C4-2B (cell line): Measurements from ENCODE around the gene CC2D1B.

ENCODE experiments used
- H3K27ac ChIP-seq: fragments of 450-650 bp; 2 replicates; pipeline ENCODE4 v1.5.1; 2017
- CTCF ChIP-seq: fragments of 450-650 bp; conservative IDR thresholded peaks from 2 replicates; pipeline ENCODE4 v1.5.1; 2017; ENCODE audit warnings: mild to moderate bottlenecking
- ZFX ChIP-seq: fragments of 450-650 bp; IDR thresholded peaks from 2 replicates; pipeline ENCODE4 v1.6.1; 2017

CC2D1B gene

DNA sequence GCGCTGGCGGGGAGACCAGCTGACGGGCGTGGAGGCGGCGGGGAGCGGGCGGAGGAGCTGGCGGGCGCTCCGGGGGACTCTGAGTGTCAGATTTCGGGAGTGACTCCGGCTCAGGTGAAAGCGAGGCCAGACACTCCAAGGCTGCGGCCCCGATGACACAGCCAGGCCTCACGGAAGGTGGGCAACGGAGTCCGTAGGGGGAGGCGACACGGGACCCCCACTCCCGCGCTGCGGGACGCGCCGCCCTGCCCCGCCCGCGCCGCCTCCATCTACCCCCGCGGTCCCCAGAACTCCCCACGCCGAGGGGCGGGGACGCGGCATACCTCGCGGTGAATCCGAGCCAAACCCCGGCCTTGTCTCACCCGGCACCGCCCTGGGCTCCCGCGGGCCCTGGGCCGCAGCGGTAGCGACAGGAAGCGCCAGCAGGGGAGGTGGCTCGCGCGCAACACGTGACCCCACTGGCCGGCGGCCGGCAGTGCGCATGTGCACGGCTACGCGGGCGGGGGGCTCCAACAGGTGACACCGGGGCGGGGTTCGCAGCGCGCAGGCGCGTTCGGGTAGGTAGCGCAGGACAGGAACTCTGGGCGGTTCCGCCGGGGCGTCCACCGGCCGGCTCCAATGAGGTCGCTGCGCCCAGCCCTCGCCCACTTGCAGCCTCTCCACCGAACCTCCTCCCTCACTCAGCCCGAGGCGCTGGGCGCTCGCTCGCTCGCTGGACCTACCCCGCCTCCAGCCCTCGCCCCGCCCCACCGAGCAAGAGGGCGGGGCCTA is at the start of gene CC2D1B:
CC2D1B (minus strand) TSS at position 460 of the 771 bp plus-strand sequence. CDS start 1,585 bp downstream, outside the sequence.
- TF ChIP-seq CTCF (no peak), ZFX (peak; percentile 85)
- H3K27ac ChIP-seq, result peak within 1 kb of the TSS; percentile 89

GRCh38 chr1:52414942-52415341 is 48.9 kb upstream of the CC2D1B start:
- no peak for TF ChIP-seq CTCF
- TF ChIP-seq ZFX, result no peak
- no peak overlapping the region for H3K27ac ChIP-seq

DNA sequence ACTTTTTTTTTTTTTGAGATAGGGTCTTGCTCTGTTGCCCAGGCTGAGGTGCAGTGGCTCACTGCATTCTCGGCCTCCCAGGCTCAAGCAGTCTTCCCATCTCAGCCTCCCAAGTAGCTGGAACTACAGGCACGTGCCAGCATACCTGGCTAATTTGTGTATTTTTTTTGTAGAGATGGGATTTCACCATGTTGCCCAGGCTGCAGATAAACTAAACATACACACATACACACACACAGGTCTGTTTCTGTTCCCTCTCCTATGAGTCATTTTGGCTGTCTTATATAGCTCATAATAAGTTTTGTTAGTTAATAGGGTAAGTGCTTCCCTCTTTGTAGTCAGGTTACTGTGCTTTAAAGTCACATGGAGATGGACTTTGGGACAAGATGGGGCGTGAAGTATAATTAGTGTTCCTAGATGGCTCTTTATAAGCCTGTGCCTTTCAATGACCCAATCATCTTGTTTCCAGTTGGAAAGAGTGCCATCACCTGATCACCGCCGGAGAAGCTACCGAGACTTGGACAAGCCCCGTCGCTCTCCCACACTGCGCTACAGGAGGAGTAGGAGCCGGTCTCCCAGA is 47.5 kb upstream of the CC2D1B start:
- TF ChIP-seq ZFX (no peak), CTCF (no peak)
- no peak overlapping the region for H3K27ac ChIP-seq

DNA sequence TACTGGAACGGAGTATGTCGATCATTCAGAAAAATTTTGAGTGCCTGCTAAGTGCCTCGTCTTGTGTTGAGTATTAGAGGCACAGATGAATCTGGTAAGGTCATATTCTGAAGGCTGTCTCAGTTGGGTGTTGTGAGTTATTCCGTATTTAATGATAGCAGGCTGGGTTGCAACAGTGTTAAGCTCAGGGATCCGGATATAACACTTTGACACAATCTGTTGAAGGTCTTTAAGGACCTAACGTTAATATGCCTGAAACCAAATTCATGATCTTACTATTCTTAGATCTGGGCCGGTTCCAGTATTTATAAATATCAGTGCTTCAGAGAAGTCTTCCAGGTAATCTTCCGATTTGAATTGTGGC is 39.0 kb upstream of the CC2D1B start:
- TF ChIP-seq CTCF, result peak; percentile 57
- TF ChIP-seq ZFX, result no peak
- H3K27ac ChIP-seq, result peak overlapping the region; percentile 95

DNA sequence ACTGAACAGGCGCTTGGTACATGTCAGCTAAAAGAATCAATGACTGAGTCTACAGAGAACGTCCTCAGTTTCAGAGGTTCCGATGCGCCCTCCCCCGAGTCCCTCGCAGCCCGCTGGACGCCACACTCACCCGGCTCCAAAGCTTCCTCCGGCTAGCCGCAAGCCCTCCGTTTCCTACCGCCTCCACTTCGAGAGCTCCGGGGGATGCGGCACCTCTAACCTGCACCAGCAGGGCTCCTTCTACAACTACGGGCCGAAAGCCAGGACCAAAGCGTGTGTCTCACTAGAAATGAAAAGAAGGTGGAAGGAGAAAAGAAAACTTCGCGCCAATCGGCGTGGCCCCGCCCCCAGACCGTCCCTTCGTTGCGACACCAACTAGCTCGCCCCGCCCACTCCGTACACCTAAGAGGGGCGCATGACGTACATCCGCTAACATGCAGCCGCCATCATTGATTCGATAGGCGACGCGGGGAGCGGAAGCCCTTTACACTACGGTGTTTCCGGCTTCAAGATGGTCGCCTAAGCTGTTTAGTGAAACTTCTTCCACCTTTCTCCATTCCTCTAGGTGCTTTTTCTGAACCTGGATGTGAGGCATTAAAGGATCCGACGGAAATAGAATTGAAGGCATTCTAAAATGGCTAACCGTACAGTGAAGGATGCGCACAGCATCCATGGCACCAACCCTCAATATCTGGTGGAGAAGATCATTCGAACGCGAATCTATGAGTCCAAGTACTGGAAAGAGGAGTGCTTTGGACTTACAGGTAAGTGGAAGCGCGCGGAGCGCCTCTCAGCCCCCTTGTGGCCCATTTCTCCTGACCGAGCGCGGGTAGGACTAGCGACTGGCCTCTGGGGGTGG is 38.3 kb upstream of the CC2D1B start, which contains the start of the genes ORC1 and PRPF38A:
ORC1 (minus strand) TSS at position 308 of the 859 bp plus-strand sequence. CDS start 2,200 bp downstream, outside the sequence.
PRPF38A (plus strand) TSS at position 487 of the 859 bp plus-strand sequence; CDS start at position 635, 148 bp downstream.
- peak within 1 kb of the TSS; percentile 95 for H3K27ac ChIP-seq
- TF ChIP-seq ZFX (no peak), CTCF (peak; percentile 77)

DNA sequence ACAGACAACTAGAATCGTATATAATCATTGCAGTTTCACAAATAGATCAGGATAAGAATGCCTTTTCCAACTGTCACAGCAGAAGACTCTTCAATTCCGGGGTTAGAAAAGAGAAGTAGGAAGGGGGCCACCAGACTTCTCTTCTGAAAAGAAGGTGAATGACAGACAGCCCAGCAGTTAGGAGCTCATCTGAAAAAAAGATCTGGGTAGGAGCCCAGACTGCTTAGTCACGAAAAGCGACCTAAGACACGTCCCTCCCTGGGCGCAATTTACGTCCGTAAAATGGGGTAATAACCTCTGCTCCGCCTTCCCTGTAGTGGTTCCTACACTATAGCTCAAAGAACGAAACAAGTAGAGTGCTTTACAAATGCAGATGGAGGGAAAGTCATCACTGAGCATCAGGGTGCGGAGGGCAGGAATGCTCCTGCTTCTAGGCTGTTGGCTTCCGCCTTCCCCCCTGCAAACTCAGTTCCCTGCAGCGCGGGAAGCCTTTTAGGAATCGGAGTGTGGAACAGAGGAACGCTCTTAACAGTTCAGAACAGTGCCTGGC is 37.6 kb upstream of the CC2D1B start:
- H3K27ac ChIP-seq, result peak overlapping the region; percentile 95
- TF ChIP-seq ZFX, result no peak
- no peak for TF ChIP-seq CTCF
